Neural cell (in vitro differentiated cells): ENCODE results near the gene TTN. TPM values are rescaled to one million over a fixed set of nuclear protein-coding genes. Genes with fewer than 3 reads are reported as not detected.

ENCODE experiments used
- H2AFZ ChIP-seq: fragments of 200-600, 300-800 bp; sonication (generic), shearing (Covaris generic); 2 replicates; pipeline ENCODE4 v1.6.0; 2014; ENCODE audit warnings: low read depth, mild to moderate bottlenecking, antibody characterized with exemption, low read length, moderate library complexity
- H3F3A ChIP-seq: fragments of 200-600 bp; shearing (Covaris generic); 2 replicates; pipeline ENCODE4 v1.6.1; 2016; ENCODE audit warnings: mild to moderate bottlenecking, moderate library complexity, mixed read lengths, antibody characterized with exemption, low read length; ENCODE audit not compliant: insufficient read depth, poor library complexity, severe bottlenecking
- H3K27ac ChIP-seq: fragments of 200-600, 300-800 bp; sonication (generic), shearing (Covaris generic); 2 replicates; pipeline ENCODE4 v1.5.1; 2014; ENCODE audit warnings: mild to moderate bottlenecking, low read length, moderate library complexity
- H3K27me3 ChIP-seq: fragments of 300-800, 200-600 bp; sonication (generic), shearing (Covaris generic); 2 replicates; pipeline ENCODE4 v1.6.0; 2014; ENCODE audit warnings: mild to moderate bottlenecking, low read depth, low read length, moderate library complexity; ENCODE audit not compliant: insufficient read depth
- H3K36me3 ChIP-seq: fragments of 300-800, 200-600 bp; sonication (generic), shearing (Covaris generic); 2 replicates; pipeline ENCODE4 v1.5.1; 2014; ENCODE audit warnings: mild to moderate bottlenecking, antibody characterized with exemption, low read length, moderate library complexity; ENCODE audit not compliant: insufficient read depth
- H3K4me2 ChIP-seq: fragments of 300-800, 200-600 bp; sonication (generic), shearing (Covaris generic); 2 replicates; pipeline ENCODE4 v1.6.0; 2014; ENCODE audit warnings: mild to moderate bottlenecking, low read length
- H3K4me3 ChIP-seq: fragments of 300-800, 200-600 bp; sonication (generic), shearing (Covaris generic); 2 replicates; pipeline ENCODE4 v1.5.1; 2014; ENCODE audit warnings: mild to moderate bottlenecking, low read length, moderate library complexity
- H3K79me2 ChIP-seq: fragments of 200-600 bp; shearing (Covaris generic); replicated peaks from 2 replicates; pipeline ENCODE4 v1.6.0; 2014; ENCODE audit warnings: mild to moderate bottlenecking, low read length, moderate library complexity; ENCODE audit not compliant: insufficient read depth
- H3K9ac ChIP-seq: fragments of 300-800, 200-600 bp; sonication (generic), shearing (Covaris generic); 2 replicates; pipeline ENCODE4 v1.6.1; 2016; ENCODE audit warnings: mild to moderate bottlenecking, low read length, mixed read lengths
- H3K9me2 ChIP-seq: fragments of 200-600 bp; shearing (Covaris generic); 2 replicates; pipeline ENCODE4 v1.6.1; 2016; ENCODE audit warnings: mild to moderate bottlenecking, low read length, mixed read lengths; ENCODE audit not compliant: insufficient read depth
- H3K9me3 ChIP-seq: fragments of 200-600, 300-800 bp; sonication (generic), shearing (Covaris generic); 2 replicates; pipeline ENCODE4 v1.6.1; 2016; ENCODE audit warnings: mild to moderate bottlenecking, mixed run types, low read length, moderate library complexity, mixed read lengths
- H4K20me1 ChIP-seq: fragments of 200-600 bp; shearing (Covaris generic); 2 replicates; pipeline ENCODE4 v1.6.1; 2016; ENCODE audit warnings: mild to moderate bottlenecking, mixed run types; ENCODE audit not compliant: insufficient read depth
- CTCF ChIP-seq: fragments of 450-650 bp; IDR thresholded peaks from 2 replicates; pipeline ENCODE4 v1.5.1; 2014; ENCODE audit warnings: antibody characterized with exemption, mild to moderate bottlenecking, moderate library complexity; ENCODE audit not compliant: poor library complexity, severe bottlenecking
- EP300 ChIP-seq: fragments of 450-650 bp; conservative IDR thresholded peaks from 2 replicates; pipeline ENCODE4 v1.6.1; 2014; ENCODE audit warnings: antibody characterized with exemption, mild to moderate bottlenecking, moderate library complexity; ENCODE audit not compliant: poor library complexity, severe bottlenecking
- EZH2 ChIP-seq: fragments of 200-600, 300-800 bp; shearing (Covaris generic), sonication (generic); IDR thresholded peaks from 2 replicates; pipeline ENCODE4 v1.6.1; 2014; ENCODE audit warnings: antibody characterized with exemption, low read length, borderline replicate concordance, mild to moderate bottlenecking; ENCODE audit not compliant: insufficient read depth, poor library complexity, severe bottlenecking
- MXI1 ChIP-seq: fragments of 450-650 bp; conservative IDR thresholded peaks from 2 replicates; pipeline ENCODE4 v1.6.1; 2014; ENCODE audit warnings: antibody characterized with exemption, mild to moderate bottlenecking; ENCODE audit not compliant: poor library complexity, severe bottlenecking
- POLR2AphosphoS5 ChIP-seq: IDR thresholded peaks from 2 replicates; pipeline ENCODE4 v1.6.1; 2012
- RAD21 ChIP-seq: fragments of 450-650 bp; conservative IDR thresholded peaks from 2 replicates; pipeline ENCODE4 v1.6.1; 2014; ENCODE audit warnings: antibody characterized with exemption, mild to moderate bottlenecking, moderate library complexity
- SMC3 ChIP-seq: fragments of 450-650 bp; conservative IDR thresholded peaks from 2 replicates; pipeline ENCODE4 v1.6.1; 2014; ENCODE audit warnings: antibody characterized with exemption, mild to moderate bottlenecking, moderate library complexity; ENCODE audit not compliant: poor library complexity
- TAF1 ChIP-seq: IDR thresholded peaks from 2 replicates; pipeline ENCODE4 v1.6.1; 2012; ENCODE audit warnings: low read depth
- polyA plus RNA-seq: library from polyadenylated mRNA; depleted of rRNA; stranded (reverse); fragments of >200 nt; gene quantifications from 2 replicates; pipeline ENCODE4 v1.2.3, GENCODE V29; 2014
- TF ChIP-seq, protein P1 (sequence below): IDR thresholded peaks from 2 replicates; pipeline ENCODE4 v1.6.1; 2012; ENCODE audit warnings: borderline replicate concordance

TTN gene
- polyA plus RNA-seq, 1 donor from 2014 or later: 0.10 TPM

DNA sequence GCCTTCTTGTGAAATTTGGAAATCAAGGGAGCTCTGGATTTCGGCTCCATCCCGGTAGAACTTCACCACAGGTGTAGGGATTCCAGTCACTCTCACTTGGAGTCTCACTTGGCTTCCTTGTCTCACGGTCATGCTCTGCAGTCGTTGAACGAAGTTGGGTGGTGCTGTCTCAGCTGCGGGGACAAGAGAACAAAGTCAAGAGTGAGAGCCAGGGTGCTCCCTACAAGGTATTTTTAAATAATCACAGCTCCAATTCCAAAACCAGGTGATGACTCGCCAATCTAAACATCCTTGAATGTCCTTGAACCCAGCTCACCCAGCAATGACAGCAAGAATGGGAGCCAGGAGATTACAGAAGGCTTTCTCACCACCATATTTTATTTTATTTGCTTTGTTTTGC is 6.7 kb downstream of the TTN start:
- Histone ChIP-seq H2AFZ (no peak overlapping the region), H3K27me3 (no peaks in the 10 kb centered on the region), H3K27ac (no peak overlapping the region), H3K9ac (no peak overlapping the region), H3K4me2 (no peak overlapping the region), H3K4me3 (no peak overlapping the region), H4K20me1 (no peaks in the 10 kb centered on the region), H3K36me3 (no peaks in the 10 kb centered on the region), H3K79me2 (no peaks in the 10 kb centered on the region), H3K9me3 (no peaks in the 10 kb centered on the region), H3K9me2 (no peaks in the 10 kb centered on the region), H3F3A (no peaks in the 10 kb centered on the region)
- TF ChIP-seq POLR2AphosphoS5 (no peak), EP300 (no peak), EZH2 (no peak), CTCF (no peak), MXI1 (no peak), RAD21 (no peak), TAF1 (no peak), SMC3 (no peak)
- TF ChIP-seq, protein P1, sequence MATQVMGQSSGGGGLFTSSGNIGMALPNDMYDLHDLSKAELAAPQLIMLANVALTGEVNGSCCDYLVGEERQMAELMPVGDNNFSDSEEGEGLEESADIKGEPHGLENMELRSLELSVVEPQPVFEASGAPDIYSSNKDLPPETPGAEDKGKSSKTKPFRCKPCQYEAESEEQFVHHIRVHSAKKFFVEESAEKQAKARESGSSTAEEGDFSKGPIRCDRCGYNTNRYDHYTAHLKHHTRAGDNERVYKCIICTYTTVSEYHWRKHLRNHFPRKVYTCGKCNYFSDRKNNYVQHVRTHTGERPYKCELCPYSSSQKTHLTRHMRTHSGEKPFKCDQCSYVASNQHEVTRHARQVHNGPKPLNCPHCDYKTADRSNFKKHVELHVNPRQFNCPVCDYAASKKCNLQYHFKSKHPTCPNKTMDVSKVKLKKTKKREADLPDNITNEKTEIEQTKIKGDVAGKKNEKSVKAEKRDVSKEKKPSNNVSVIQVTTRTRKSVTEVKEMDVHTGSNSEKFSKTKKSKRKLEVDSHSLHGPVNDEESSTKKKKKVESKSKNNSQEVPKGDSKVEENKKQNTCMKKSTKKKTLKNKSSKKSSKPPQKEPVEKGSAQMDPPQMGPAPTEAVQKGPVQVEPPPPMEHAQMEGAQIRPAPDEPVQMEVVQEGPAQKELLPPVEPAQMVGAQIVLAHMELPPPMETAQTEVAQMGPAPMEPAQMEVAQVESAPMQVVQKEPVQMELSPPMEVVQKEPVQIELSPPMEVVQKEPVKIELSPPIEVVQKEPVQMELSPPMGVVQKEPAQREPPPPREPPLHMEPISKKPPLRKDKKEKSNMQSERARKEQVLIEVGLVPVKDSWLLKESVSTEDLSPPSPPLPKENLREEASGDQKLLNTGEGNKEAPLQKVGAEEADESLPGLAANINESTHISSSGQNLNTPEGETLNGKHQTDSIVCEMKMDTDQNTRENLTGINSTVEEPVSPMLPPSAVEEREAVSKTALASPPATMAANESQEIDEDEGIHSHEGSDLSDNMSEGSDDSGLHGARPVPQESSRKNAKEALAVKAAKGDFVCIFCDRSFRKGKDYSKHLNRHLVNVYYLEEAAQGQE: no peak

DNA sequence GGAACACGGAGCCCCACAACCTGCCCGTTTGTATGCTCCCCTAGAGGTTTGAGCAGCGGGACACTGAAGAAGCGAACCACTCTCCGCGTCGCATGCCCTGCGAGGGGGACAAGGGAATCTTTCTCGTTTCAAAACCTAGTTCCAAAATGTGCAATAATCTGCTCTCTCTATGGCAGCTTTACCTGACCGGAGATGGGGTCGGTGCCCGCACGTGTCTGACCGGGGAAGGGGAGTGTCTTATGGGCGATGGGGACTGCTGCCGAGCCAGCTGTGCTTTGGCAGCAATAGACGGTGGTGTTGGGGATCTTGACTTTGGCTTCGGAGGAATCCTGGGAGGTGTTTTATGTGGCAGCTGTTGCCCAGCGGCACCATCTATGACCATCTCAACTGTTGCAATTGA is 7.9 kb downstream of the TTN start:
- H3K4me2 ChIP-seq: no peak overlapping the region
- H3K79me2 ChIP-seq: no peaks in the 10 kb centered on the region
- H3K9me2 ChIP-seq: no peaks in the 10 kb centered on the region
- no peak overlapping the region for H2AFZ ChIP-seq
- no peaks in the 10 kb centered on the region for H4K20me1 ChIP-seq
- H3K9ac ChIP-seq: no peak overlapping the region
- H3K36me3 ChIP-seq: no peaks in the 10 kb centered on the region
- no peak for TF ChIP-seq RAD21
- TF ChIP-seq SMC3: no peak
- no peak for TF ChIP-seq MXI1
- no peak for TF ChIP-seq CTCF
- TF ChIP-seq, protein P1: no peak
- no peak for TF ChIP-seq POLR2AphosphoS5
- no peak for TF ChIP-seq EP300
- TF ChIP-seq EZH2: no peak
- no peak for TF ChIP-seq TAF1
- H3K4me3 ChIP-seq: no peak overlapping the region
- H3F3A ChIP-seq: no peaks in the 10 kb centered on the region
- no peak overlapping the region for H3K27ac ChIP-seq
- no peaks in the 10 kb centered on the region for H3K9me3 ChIP-seq
- H3K27me3 ChIP-seq: no peaks in the 10 kb centered on the region
